ENCODE measurements around the gene TMEM115. TPM values are rescaled to one million over a fixed set of nuclear protein-coding genes. Genes with fewer than 3 reads are reported as not detected.

Gene TMEM115
- total and polyA plus RNA-seq, 2 of the 13 experiments (the other 11 are each of a cell fraction or from before 2014, with no cell fraction given), result 22.1 to 30.7 TPM

DNA sequence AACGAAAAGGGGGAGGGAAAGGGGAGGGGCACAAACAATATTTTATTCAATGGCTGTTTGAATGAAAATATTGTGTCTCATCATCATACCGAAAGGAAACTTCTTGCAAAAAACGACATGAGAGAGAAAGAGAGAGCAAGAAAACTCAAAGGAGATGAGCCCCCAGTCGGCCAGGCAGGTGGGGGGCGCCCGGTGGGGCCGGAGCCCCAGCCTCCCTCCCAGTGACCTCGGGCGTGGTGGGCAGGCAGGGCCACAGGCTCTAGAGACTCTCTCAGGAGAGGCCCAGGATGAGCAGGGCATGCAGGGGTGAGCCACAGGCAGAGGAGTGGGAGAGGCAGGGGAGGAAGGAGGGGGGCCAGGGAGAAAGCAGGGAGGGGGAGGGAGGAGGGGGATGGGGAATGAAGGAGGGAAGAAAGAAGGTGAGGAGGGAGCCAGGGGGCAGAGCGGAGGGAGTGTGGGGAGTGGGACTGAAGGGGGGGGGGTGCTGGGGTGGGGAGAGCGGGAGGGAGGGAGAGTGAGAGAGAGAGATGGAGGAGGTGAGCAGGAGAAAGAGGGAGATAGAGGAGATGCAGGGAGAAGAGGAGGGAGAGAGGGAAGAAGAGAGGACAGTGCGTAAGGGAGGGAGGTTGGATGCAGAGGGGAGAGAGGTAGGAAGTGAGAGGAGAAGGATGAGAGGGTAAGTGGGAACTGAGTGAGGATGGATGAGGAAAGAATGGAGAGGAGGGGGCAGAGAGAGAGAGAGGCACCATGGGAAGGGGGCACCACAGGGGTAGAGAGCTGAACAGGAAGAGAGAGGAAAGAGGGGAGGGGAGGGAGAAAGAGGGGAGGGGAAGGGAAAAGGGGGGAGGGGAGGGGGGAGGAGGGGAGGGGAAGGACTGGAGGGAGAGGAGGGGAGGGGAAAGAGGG is 14.1 kb upstream of the TMEM115 start:
- Histone ChIP-seq H3K36me3 (replicated peaks in 1 of 2; ENCODE audit: control insufficient read depth in 1 of 2, insufficient read depth in 2 of 2, low read length in 2 of 2) (no peaks in the 10 kb centered on the region), H3K4me3 (replicated peaks in 1 of 3; ENCODE audit: insufficient read depth in 1 of 3, low read depth in 2 of 3, low read length in 3 of 3) (no peak overlapping the region), H2AFZ (ENCODE audit: low read length) (no peak overlapping the region), H3K9ac (ENCODE audit: insufficient read depth, low read depth, low read length) (no peak overlapping the region), H3K4me2 (ENCODE audit: low read depth, low read length) (no peak overlapping the region), H3K27ac (ENCODE audit: extremely low read length, insufficient read depth, low read length) (no peak overlapping the region), H3K9me3 (ENCODE audit: low read length) (no peaks in the 10 kb centered on the region), H3K79me2 (ENCODE audit: insufficient read depth, low read length) (no peaks in the 10 kb centered on the region), H3K27me3 (ENCODE audit: control insufficient read depth in 1 of 2, insufficient read depth in 2 of 2, low read length in 2 of 2) (peaks cover 9 to 49% of the 10 kb centered on the region in 2 experiments), H3K4me1 (ENCODE audit: insufficient read depth, low read length) (peaks cover 12% of the 10 kb centered on the region), H4K20me1 (ENCODE audit: insufficient read depth, low read length) (no peaks in the 10 kb centered on the region)
- FAIRE-seq (no peak), DNase-seq (ENCODE audit: low spot score) (no peak), ATAC-seq (no peak)
- ChIA-PET POLR2A (no interaction called here), CTCF (ENCODE audit: low intra/inter-chr PET ratio, low total read pairs) (no interaction called here)
- intact Hi-C loops (cut with micrococcal nuclease; ENCODE audit: unreplicated experiment), result loop anchor here (5.0 kb wide), 1 partner anchor 144 kb away; no protein-coding TSS in a partner anchor
- 25% methylated on average over 12 of the region's 12 CpGs for WGBS (ENCODE audit: low lambda C conversion rate)
- TF ChIP-seq, protein P1, sequence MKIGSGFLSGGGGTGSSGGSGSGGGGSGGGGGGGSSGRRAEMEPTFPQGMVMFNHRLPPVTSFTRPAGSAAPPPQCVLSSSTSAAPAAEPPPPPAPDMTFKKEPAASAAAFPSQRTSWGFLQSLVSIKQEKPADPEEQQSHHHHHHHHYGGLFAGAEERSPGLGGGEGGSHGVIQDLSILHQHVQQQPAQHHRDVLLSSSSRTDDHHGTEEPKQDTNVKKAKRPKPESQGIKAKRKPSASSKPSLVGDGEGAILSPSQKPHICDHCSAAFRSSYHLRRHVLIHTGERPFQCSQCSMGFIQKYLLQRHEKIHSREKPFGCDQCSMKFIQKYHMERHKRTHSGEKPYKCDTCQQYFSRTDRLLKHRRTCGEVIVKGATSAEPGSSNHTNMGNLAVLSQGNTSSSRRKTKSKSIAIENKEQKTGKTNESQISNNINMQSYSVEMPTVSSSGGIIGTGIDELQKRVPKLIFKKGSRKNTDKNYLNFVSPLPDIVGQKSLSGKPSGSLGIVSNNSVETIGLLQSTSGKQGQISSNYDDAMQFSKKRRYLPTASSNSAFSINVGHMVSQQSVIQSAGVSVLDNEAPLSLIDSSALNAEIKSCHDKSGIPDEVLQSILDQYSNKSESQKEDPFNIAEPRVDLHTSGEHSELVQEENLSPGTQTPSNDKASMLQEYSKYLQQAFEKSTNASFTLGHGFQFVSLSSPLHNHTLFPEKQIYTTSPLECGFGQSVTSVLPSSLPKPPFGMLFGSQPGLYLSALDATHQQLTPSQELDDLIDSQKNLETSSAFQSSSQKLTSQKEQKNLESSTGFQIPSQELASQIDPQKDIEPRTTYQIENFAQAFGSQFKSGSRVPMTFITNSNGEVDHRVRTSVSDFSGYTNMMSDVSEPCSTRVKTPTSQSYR (CRISPR knock-in tag; IDR thresholded peaks at IDR 0.05; ENCODE audit: borderline replicate concordance), result no peak
- TF ChIP-seq PCBP1 (IDR thresholded peaks at IDR 0.05; ENCODE audit: borderline replicate concordance, low read depth, low read length) (no peak), NFIC (IDR thresholded peaks at IDR 0.05; ENCODE audit: low read length) (no peak), ATRX (CRISPR knock-in tag; IDR thresholded peaks at IDR 0.05; ENCODE audit: borderline replicate concordance) (no peak), ZNF607 (CRISPR knock-in tag; IDR thresholded peaks at IDR 0.05; ENCODE audit: borderline replicate concordance) (no peak), KLF16 (CRISPR knock-in tag; IDR thresholded peaks at IDR 0.05) (no peak), ZNF451 (CRISPR knock-in tag; IDR thresholded peaks at IDR 0.05) (no peak), ZNF354B (CRISPR knock-in tag; IDR thresholded peaks at IDR 0.05) (no peak), FOSL1 (CRISPR knock-in tag; IDR thresholded peaks at IDR 0.05; ENCODE audit: borderline replicate concordance) (no peak), TEAD3 (CRISPR knock-in tag; optimal IDR thresholded peaks at IDR 0.05; ENCODE audit: borderline replicate concordance) (no peak), ZNF724P (CRISPR knock-in tag; IDR thresholded peaks at IDR 0.05; ENCODE audit: borderline replicate concordance) (no peak)
- TF ChIP-seq, protein P2, sequence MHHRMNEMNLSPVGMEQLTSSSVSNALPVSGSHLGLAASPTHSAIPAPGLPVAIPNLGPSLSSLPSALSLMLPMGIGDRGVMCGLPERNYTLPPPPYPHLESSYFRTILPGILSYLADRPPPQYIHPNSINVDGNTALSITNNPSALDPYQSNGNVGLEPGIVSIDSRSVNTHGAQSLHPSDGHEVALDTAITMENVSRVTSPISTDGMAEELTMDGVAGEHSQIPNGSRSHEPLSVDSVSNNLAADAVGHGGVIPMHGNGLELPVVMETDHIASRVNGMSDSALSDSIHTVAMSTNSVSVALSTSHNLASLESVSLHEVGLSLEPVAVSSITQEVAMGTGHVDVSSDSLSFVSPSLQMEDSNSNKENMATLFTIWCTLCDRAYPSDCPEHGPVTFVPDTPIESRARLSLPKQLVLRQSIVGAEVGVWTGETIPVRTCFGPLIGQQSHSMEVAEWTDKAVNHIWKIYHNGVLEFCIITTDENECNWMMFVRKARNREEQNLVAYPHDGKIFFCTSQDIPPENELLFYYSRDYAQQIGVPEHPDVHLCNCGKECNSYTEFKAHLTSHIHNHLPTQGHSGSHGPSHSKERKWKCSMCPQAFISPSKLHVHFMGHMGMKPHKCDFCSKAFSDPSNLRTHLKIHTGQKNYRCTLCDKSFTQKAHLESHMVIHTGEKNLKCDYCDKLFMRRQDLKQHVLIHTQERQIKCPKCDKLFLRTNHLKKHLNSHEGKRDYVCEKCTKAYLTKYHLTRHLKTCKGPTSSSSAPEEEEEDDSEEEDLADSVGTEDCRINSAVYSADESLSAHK (CRISPR knock-in tag; IDR thresholded peaks at IDR 0.05; ENCODE audit: borderline replicate concordance), result no peak
- TF ChIP-seq, protein P3, sequence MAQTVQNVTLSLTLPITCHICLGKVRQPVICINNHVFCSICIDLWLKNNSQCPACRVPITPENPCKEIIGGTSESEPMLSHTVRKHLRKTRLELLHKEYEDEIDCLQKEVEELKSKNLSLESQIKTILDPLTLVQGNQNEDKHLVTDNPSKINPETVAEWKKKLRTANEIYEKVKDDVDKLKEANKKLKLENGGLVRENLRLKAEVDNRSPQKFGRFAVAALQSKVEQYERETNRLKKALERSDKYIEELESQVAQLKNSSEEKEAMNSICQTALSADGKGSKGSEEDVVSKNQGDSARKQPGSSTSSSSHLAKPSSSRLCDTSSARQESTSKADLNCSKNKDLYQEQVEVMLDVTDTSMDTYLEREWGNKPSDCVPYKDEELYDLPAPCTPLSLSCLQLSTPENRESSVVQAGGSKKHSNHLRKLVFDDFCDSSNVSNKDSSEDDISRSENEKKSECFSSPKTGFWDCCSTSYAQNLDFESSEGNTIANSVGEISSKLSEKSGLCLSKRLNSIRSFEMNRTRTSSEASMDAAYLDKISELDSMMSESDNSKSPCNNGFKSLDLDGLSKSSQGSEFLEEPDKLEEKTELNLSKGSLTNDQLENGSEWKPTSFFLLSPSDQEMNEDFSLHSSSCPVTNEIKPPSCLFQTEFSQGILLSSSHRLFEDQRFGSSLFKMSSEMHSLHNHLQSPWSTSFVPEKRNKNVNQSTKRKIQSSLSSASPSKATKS (CRISPR knock-in tag; IDR thresholded peaks at IDR 0.05), result no peak
- in situ Hi-C loops (cut with HindIII; ENCODE audit: extremely low pct_ligation_motif_present, low pct_unique_long_range_greater_than_20kb), result no loop called here
- no TSS peak for BruUV-seq (replicated peaks)

All from HepG2 (cell line).